Loucy (cell line): ENCODE measurements around the gene CNBD2.
"Not testable (repeated sequence)": the region's sequence is repeated elsewhere in the genome, so short reads cannot be mapped to it uniquely, and the experiment has no call there.

Experiments
- EZH2phosphoT487 ChIP-seq: fragments of 200-600 bp; IDR thresholded peaks from 2 replicates; pipeline ENCODE4 v1.6.1; 2018; ENCODE audit warnings: antibody characterized with exemption, mild to moderate bottlenecking, moderate library complexity, borderline replicate concordance
- TF ChIP-seq, protein P1 (sequence below): fragments of 200-600 bp; sonication (generic); conservative IDR thresholded peaks from 2 replicates; pipeline ENCODE4 v1.5.1; 2014; ENCODE audit warnings: mild to moderate bottlenecking, antibody characterized with exemption, low read length

- TF ChIP-seq, protein P1, sequence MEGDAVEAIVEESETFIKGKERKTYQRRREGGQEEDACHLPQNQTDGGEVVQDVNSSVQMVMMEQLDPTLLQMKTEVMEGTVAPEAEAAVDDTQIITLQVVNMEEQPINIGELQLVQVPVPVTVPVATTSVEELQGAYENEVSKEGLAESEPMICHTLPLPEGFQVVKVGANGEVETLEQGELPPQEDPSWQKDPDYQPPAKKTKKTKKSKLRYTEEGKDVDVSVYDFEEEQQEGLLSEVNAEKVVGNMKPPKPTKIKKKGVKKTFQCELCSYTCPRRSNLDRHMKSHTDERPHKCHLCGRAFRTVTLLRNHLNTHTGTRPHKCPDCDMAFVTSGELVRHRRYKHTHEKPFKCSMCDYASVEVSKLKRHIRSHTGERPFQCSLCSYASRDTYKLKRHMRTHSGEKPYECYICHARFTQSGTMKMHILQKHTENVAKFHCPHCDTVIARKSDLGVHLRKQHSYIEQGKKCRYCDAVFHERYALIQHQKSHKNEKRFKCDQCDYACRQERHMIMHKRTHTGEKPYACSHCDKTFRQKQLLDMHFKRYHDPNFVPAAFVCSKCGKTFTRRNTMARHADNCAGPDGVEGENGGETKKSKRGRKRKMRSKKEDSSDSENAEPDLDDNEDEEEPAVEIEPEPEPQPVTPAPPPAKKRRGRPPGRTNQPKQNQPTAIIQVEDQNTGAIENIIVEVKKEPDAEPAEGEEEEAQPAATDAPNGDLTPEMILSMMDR = not testable (repeated sequence)
- TF ChIP-seq EZH2phosphoT487 = not testable (repeated sequence)
Observed at GRCh38 chr20:36026131-36026530, 57.7 kb downstream of the CNBD2 start.
